Hepatocyte (in vitro differentiated cells): Measurements from ENCODE around the gene PTPN1. TPM values are rescaled to one million over a fixed set of nuclear protein-coding genes. Genes with fewer than 3 reads are reported as not detected.
A peak's percentile ranks its signal among the peaks of the same experiment; 100 is the strongest.

Experiments
- DNase-seq: peaks from one replicate; pipeline ENCODE4 v3.0.0-alpha.2; 2016; ENCODE audit warnings: low spot score
- H2AFZ ChIP-seq: fragments of 200-600 bp; sonication (generic); 2 replicates; pipeline ENCODE4 v1.6.0; 2016; ENCODE audit warnings: antibody characterized with exemption, mild to moderate bottlenecking
- H3K27ac ChIP-seq: fragments of 200-600 bp; sonication (generic); 2 replicates; pipeline ENCODE4 v1.5.1; 2016; ENCODE audit warnings: mild to moderate bottlenecking
- H3K27me3 ChIP-seq: fragments of 200-600 bp; sonication (generic); 2 replicates; pipeline ENCODE4 v1.6.1; 2016
- H3K36me3 ChIP-seq: fragments of 200-600 bp; sonication (generic); replicated peaks from 2 replicates; pipeline ENCODE4 v1.5.1; 2016; ENCODE audit warnings: low read depth; ENCODE audit not compliant: insufficient read depth
- H3K4me1 ChIP-seq: fragments of 200-600 bp; sonication (generic); 2 replicates; pipeline ENCODE4 v1.5.1; 2016; ENCODE audit warnings: mild to moderate bottlenecking, moderate library complexity; ENCODE audit not compliant: insufficient read depth
- H3K4me2 ChIP-seq: fragments of 200-600 bp; sonication (generic); 2 replicates; pipeline ENCODE4 v1.6.0; 2016
- H3K4me3 ChIP-seq: fragments of 200-600 bp; sonication (generic); 2 replicates; pipeline ENCODE4 v1.5.1; 2016; ENCODE audit warnings: mild to moderate bottlenecking
- H3K79me2 ChIP-seq: fragments of 200-600 bp; sonication (generic); 2 replicates; pipeline ENCODE4 v1.6.0; 2017; ENCODE audit warnings: mild to moderate bottlenecking
- H3K9me2 ChIP-seq: fragments of 200-600 bp; sonication (generic); replicated peaks from 2 replicates; pipeline ENCODE4 v1.6.0; 2017; ENCODE audit warnings: mild to moderate bottlenecking; ENCODE audit not compliant: insufficient read depth
- H3K9me3 ChIP-seq: fragments of 200-600 bp; sonication (generic); 2 replicates; pipeline ENCODE4 v1.5.1; 2016; ENCODE audit warnings: low read depth, mild to moderate bottlenecking
- H4K20me1 ChIP-seq: fragments of 200-600 bp; sonication (generic); 2 replicates; pipeline ENCODE4 v1.6.0; 2016; ENCODE audit warnings: mild to moderate bottlenecking; ENCODE audit not compliant: insufficient read depth, poor library complexity, severe bottlenecking
- CTCF ChIP-seq: fragments of 200-600 bp; sonication (generic); IDR thresholded peaks from 2 replicates; pipeline ENCODE4 v1.5.1; 2016; ENCODE audit warnings: antibody characterized with exemption, mild to moderate bottlenecking; ENCODE audit not compliant: poor library complexity
- EZH2 ChIP-seq: fragments of 200-600 bp; sonication (generic); IDR thresholded peaks from 2 replicates; pipeline ENCODE4 v1.6.1; 2016; ENCODE audit warnings: antibody characterized with exemption, mild to moderate bottlenecking, borderline replicate concordance
- EZH2phosphoT487 ChIP-seq: fragments of 200-600 bp; sonication (generic); IDR thresholded peaks from one replicate; pipeline ENCODE4 v1.6.1; 2018; ENCODE audit warnings: antibody characterized with exemption, mild to moderate bottlenecking, low read depth, moderate library complexity; ENCODE audit not compliant: unreplicated experiment, severe bottlenecking
- WGBS: methylation state at CpG from one replicate; pipeline ENCODE4 v1.1.6; 2016; ENCODE audit warnings: low lambda C conversion rate; ENCODE audit errors: missing lambda C conversion rate; 5-methylcytosine and 5-hydroxymethylcytosine counted together
- polyA plus RNA-seq: library from polyadenylated mRNA; unstranded; fragments of >200 nt; fragmentation: Nextera tagmentation; extraction: Ambion mirVana; gene quantifications from 2 replicates; pipeline ENCODE4 v1.2.1, GENCODE V29; 2016
- total RNA-seq: library from RNA; depleted of rRNA; stranded (reverse); fragments of >200 nt; gene quantifications from 2 replicates; pipeline ENCODE4 v1.2.3, GENCODE V29; 2014

Gene PTPN1
- total and polyA plus RNA-seq, 2 experiments from 2014 or later: 22.0 to 32.1 TPM

DNA sequence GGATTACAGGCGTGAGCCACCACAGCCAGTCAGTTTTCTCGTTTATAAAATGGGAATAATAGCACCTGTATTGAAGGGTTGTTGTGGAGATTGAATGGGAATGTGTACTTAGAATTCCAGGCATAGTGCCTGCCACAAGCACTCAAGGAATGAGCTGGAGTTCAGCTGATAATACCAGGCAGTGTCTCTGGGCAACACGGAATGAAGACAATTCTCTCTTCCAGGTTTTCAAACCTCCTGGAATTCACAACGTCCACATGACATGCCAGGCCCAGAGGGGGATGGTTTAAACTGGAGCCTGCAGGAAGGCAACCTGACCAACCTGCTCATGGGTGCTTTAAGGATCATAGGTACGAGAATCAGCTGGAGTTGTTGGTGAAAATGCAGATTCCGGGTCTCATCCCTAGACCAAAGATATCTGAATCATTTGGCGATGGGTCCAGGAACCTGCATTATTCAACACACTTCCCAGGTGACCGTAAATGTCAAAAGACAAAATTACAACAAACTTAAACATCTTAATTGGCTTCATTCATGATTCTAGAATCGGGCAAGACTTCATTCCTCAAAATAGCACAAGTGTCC is 1.9 kb upstream of the PTPN1 start:
- peaks cover 30% of the 10 kb centered on the region for H3K79me2 ChIP-seq
- H3K4me3 ChIP-seq: no peak overlapping the region
- no peaks in the 10 kb centered on the region for H3K36me3 ChIP-seq
- no peak for DNase-seq
- WGBS: 70% methylated on average over 9 of the region's 9 CpGs
- no peaks in the 10 kb centered on the region for H3K27me3 ChIP-seq
- H4K20me1 ChIP-seq: peaks cover 25% of the 10 kb centered on the region
- H2AFZ ChIP-seq: no peak overlapping the region
- no peaks in the 10 kb centered on the region for H3K9me2 ChIP-seq
- H3K9me3 ChIP-seq: no peaks in the 10 kb centered on the region
- no peak for TF ChIP-seq CTCF
- no peak for TF ChIP-seq EZH2
- no peak for TF ChIP-seq EZH2phosphoT487
- no peak overlapping the region for H3K4me2 ChIP-seq
- H3K4me1 ChIP-seq: peaks cover 22% of the 10 kb centered on the region
- H3K27ac ChIP-seq: no peak overlapping the region

DNA sequence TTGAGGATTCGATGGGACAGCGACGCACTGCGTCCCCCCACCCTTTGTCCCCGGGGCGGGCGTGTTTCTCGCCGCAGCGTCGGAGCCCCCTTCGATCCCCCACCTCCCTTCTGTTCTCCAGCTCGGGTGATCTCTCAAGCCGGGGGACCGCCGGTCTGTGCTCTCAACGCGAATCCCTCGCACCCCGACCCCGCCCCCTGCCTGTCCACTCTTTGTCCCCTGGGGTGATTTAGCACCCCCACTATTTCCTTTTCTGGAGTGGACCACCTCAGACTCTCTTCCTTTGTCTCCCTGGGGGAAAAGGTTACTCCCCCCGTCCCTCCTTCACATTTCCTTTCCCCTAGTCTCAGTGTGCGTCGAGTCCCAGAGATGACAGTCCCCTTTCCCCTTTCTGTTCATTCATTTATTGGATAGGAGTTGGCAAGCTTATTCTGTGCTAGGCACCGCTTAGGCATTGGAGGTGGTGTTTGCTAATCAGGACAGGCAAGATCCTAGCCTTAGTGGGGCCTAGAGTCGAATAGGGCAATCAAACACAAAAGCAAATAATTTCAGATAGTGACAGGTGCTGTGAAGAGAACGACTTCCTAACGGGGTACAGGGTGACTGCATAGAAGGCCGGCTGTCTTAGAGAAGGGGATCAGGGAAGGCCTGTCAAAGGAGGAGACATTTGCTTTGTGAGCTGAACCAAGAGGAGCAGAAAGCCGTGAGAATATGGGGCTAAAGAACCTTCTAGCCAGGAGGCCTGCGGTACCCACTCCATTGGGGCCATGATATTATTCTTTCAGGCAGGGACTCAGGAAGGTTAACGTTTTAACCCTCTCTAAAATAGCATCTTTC is 741 bp downstream of the PTPN1 start:
- Histone ChIP-seq H3K9me3 (no peaks in the 10 kb centered on the region), H2AFZ (no peak overlapping the region), H3K36me3 (no peaks in the 10 kb centered on the region), H3K4me2 (peak overlapping the region; percentile 90), H3K27me3 (no peaks in the 10 kb centered on the region), H3K4me1 (peaks cover 24% of the 10 kb centered on the region), H4K20me1 (peaks cover 49% of the 10 kb centered on the region), H3K79me2 (peaks cover 56% of the 10 kb centered on the region), H3K9me2 (no peaks in the 10 kb centered on the region), H3K4me3 (peak overlapping the region; percentile 61), H3K27ac (peak overlapping the region; percentile 80)
- DNase-seq: peak; percentile 32
- no peak for TF ChIP-seq EZH2phosphoT487
- 8% methylated on average over 29 of the region's 32 CpGs for WGBS

- Histone ChIP-seq H3K9me2 (no peaks in the 10 kb centered on the region), H4K20me1 (peaks cover 62% of the 10 kb centered on the region), H2AFZ (no peak overlapping the region), H3K4me2 (peak overlapping the region; percentile 90), H3K27ac (peak overlapping the region; percentile 0), H3K79me2 (peaks cover 70% of the 10 kb centered on the region), H3K4me3 (peak overlapping the region; percentile 61), H3K27me3 (no peaks in the 10 kb centered on the region), H3K36me3 (no peaks in the 10 kb centered on the region), H3K4me1 (peaks cover 38% of the 10 kb centered on the region), H3K9me3 (no peaks in the 10 kb centered on the region)
- TF ChIP-seq EZH2 (no peak), EZH2phosphoT487 (no peak), CTCF (no peak)
- DNase-seq: no peak
- WGBS: 95% methylated on average over 1 of the region's 1 CpG
Observed at GRCh38 chr20:50512323-50512722, 2.1 kb downstream of the PTPN1 start.
